H9 (cell line): ENCODE measurements around the gene MAGI1. TPM values are rescaled to one million over a fixed set of nuclear protein-coding genes. Genes with fewer than 3 reads are reported as not detected.

Experiments
- DNase-seq: peaks from one replicate; pipeline ENCODE4 v3.0.0-alpha.2; 2017
- H2AFZ ChIP-seq: one replicate; pipeline ENCODE4 v1.6.1; 2013; ENCODE audit warnings: mild to moderate bottlenecking, low read length, control low read depth, moderate library complexity
- H2AK5ac ChIP-seq: 2 replicates; pipeline ENCODE4 v1.6.1; 2013; ENCODE audit warnings: low read length, control low read depth, mixed read lengths; ENCODE audit not compliant: insufficient read length
- H2BK120ac ChIP-seq: one replicate; pipeline ENCODE4 v1.6.1; 2013; ENCODE audit warnings: low read depth, mild to moderate bottlenecking, low read length, control low read depth, inconsistent platforms; ENCODE audit not compliant: poor library complexity, severe bottlenecking
- H2BK12ac ChIP-seq: 2 replicates; pipeline ENCODE4 v1.6.1; 2013; ENCODE audit warnings: low read length, control low read depth, mixed read lengths, low read depth; ENCODE audit not compliant: insufficient read length
- H2BK15ac ChIP-seq: 2 replicates; pipeline ENCODE4 v1.6.1; 2013; ENCODE audit warnings: low read depth, low read length, control low read depth
- H2BK20ac ChIP-seq: one replicate; pipeline ENCODE4 v1.6.1; 2013; ENCODE audit warnings: low read depth, mild to moderate bottlenecking, low read length, control low read depth, inconsistent platforms; ENCODE audit not compliant: poor library complexity, severe bottlenecking
- H2BK5ac ChIP-seq: 2 replicates; pipeline ENCODE4 v1.6.1; 2013; ENCODE audit warnings: low read length, control low read depth, mixed read lengths; ENCODE audit not compliant: insufficient read length
- H3K14ac ChIP-seq: 2 replicates; pipeline ENCODE4 v1.6.1; 2013; ENCODE audit warnings: low read length, control low read depth; ENCODE audit not compliant: insufficient read depth
- H3K18ac ChIP-seq: 2 replicates; pipeline ENCODE4 v1.6.1; 2013; ENCODE audit warnings: low read depth, mild to moderate bottlenecking, mixed read lengths, low read length, control low read depth; ENCODE audit not compliant: insufficient read length
- H3K23ac ChIP-seq: 2 replicates; pipeline ENCODE4 v1.6.1; 2013; ENCODE audit warnings: low read length, control low read depth, mixed read lengths, low read depth; ENCODE audit not compliant: insufficient read length
- H3K23me2 ChIP-seq: 2 replicates; pipeline ENCODE4 v1.6.1; 2013; ENCODE audit warnings: low read depth, mild to moderate bottlenecking, mixed read lengths, low read length, control low read depth; ENCODE audit not compliant: insufficient read length, poor library complexity, severe bottlenecking
- H3K27ac ChIP-seq: 2 replicates; pipeline ENCODE4 v1.5.1; 2013; ENCODE audit warnings: low read length, control low read depth, mixed read lengths, low read depth; ENCODE audit not compliant: insufficient read length
- H3K27me3 ChIP-seq: 2 replicates; pipeline ENCODE4 v1.6.1; 2013; ENCODE audit warnings: low read length, control low read depth, inconsistent platforms; ENCODE audit not compliant: insufficient read depth
- H3K4ac ChIP-seq: 2 replicates; pipeline ENCODE4 v1.6.1; 2013; ENCODE audit warnings: low read depth, mild to moderate bottlenecking, control low read depth, inconsistent platforms, low read length, moderate library complexity
- H3K4me1 ChIP-seq: 2 replicates; pipeline ENCODE4 v1.6.1; 2013; ENCODE audit warnings: low read length, control low read depth, inconsistent platforms; ENCODE audit not compliant: insufficient read depth
- H3K4me2 ChIP-seq: 2 replicates; pipeline ENCODE4 v1.6.1; 2013; ENCODE audit warnings: low read length, control low read depth, mixed read lengths; ENCODE audit not compliant: insufficient read length, insufficient read depth
- H3K56ac ChIP-seq: 2 replicates; pipeline ENCODE4 v1.6.1; 2013; ENCODE audit warnings: low read depth, mild to moderate bottlenecking, mixed read lengths, low read length, control low read depth; ENCODE audit not compliant: insufficient read length
- H3K79me1 ChIP-seq: 2 replicates; pipeline ENCODE4 v1.6.1; 2013; ENCODE audit warnings: low read depth, mild to moderate bottlenecking, moderate library complexity, low read length, control low read depth, inconsistent platforms; ENCODE audit not compliant: insufficient read depth, poor library complexity, severe bottlenecking
- H3K79me2 ChIP-seq: 2 replicates; pipeline ENCODE4 v1.6.1; 2013; ENCODE audit warnings: low read length, control low read depth, inconsistent platforms; ENCODE audit not compliant: insufficient read depth
- H3K9ac ChIP-seq: 2 replicates; pipeline ENCODE4 v1.6.1; 2013; ENCODE audit warnings: low read length, control low read depth, mixed read lengths; ENCODE audit not compliant: insufficient read length; ENCODE audit errors: extremely low read depth
- H3K9me3 ChIP-seq: one replicate; pipeline ENCODE4 v1.6.1; 2013; ENCODE audit warnings: low read depth, low read length, inconsistent platforms; ENCODE audit not compliant: control insufficient read depth
- H3T11ph ChIP-seq: one replicate; pipeline ENCODE4 v1.6.1; 2013; ENCODE audit warnings: mild to moderate bottlenecking, low read length, control low read depth, inconsistent platforms
- H4K20me1 ChIP-seq: one replicate; pipeline ENCODE4 v1.6.1; 2013; ENCODE audit not compliant: control insufficient read depth, insufficient read length, insufficient read depth
- H4K5ac ChIP-seq: 2 replicates; pipeline ENCODE4 v1.6.1; 2013; ENCODE audit warnings: low read depth, mild to moderate bottlenecking, mixed read lengths, low read length, control low read depth; ENCODE audit not compliant: insufficient read length
- H4K8ac ChIP-seq: replicated peaks from 2 replicates; pipeline ENCODE4 v1.6.1; 2013; ENCODE audit warnings: low read length, control low read depth, mixed read lengths, low read depth; ENCODE audit not compliant: insufficient read length
- H4K91ac ChIP-seq: 2 replicates; pipeline ENCODE4 v1.6.1; 2013; ENCODE audit warnings: low read depth, mild to moderate bottlenecking, moderate library complexity, mixed read lengths, low read length, control low read depth; ENCODE audit not compliant: insufficient read length
- H3K27ac Mint-ChIP-seq, 3 experiments: 2 replicates in 2 of 3; 3 replicates in 1 of 3; pipeline ENCODE4 v1.8.0; 2020 to 2021; ENCODE audit warnings: mixed read lengths in 3 of 3, mild to moderate bottlenecking in 1 of 3, moderate library complexity in 1 of 3
- H3K27me3 Mint-ChIP-seq: 2 replicates; pipeline ENCODE4 v1.8.0; 2021; ENCODE audit warnings: low read depth, mild to moderate bottlenecking, moderate library complexity, mixed read lengths
- H3K36me3 Mint-ChIP-seq, 3 experiments: 2 replicates in 2 of 3; 3 replicates in 1 of 3; pipeline ENCODE4 v1.8.0; 2020 to 2021; ENCODE audit warnings: low read depth in 3 of 3, mixed read lengths in 3 of 3; ENCODE audit not compliant: insufficient read depth in 1 of 3
- H3K4me1 Mint-ChIP-seq, 2 experiments: 2 replicates each; pipeline ENCODE4 v1.8.0; 2020; ENCODE audit warnings: mixed read lengths in 2 of 2
- H3K4me3 Mint-ChIP-seq, 2 experiments: 2 replicates in 1 of 2; 3 replicates in 1 of 2; pipeline ENCODE4 v1.8.0; 2020 to 2021; ENCODE audit warnings: mild to moderate bottlenecking in 2 of 2, mixed read lengths in 2 of 2, moderate library complexity in 1 of 2
- H3K9me3 Mint-ChIP-seq, 2 experiments: 2 replicates in 1 of 2; 3 replicates in 1 of 2; pipeline ENCODE4 v1.8.0; 2020; ENCODE audit warnings: mild to moderate bottlenecking in 2 of 2, mixed read lengths in 2 of 2, moderate library complexity in 1 of 2
- CTCF ChIP-seq: fragments of 200-600 bp; sonication (generic); conservative IDR thresholded peaks from 3 replicates; pipeline ENCODE4 v1.8.0; 2021; ENCODE audit warnings: antibody characterized with exemption, mild to moderate bottlenecking
- WGBS: extraction: QIAGEN DNeasy Blood & Tissue Kit; methylation state at CpG from one replicate; pipeline ENCODE4 v1.1.7; 2013; ENCODE audit warnings: missing lambda C conversion rate, low lambda C conversion rate, mixed read lengths; ENCODE audit not compliant: insufficient read length; ENCODE audit errors: extremely low coverage; 5-methylcytosine and 5-hydroxymethylcytosine counted together
- total RNA-seq: library from RNA; stranded (reverse); gene quantifications from 2 replicates; pipeline ENCODE4 v1.2.1, GENCODE V29; 2021

The MAGI1 gene
- total RNA-seq, 1 experiment from 2014 or later: 65.7 TPM

- no peaks in the 10 kb centered on the region for H4K20me1 ChIP-seq
- peaks cover 5% of the 10 kb centered on the region; the same call in 1 of the 2 replicates for H3K79me2 ChIP-seq
- H2BK15ac ChIP-seq: no peak overlapping the region
- H3K14ac ChIP-seq: no peak overlapping the region
- no peak overlapping the region for H3K56ac ChIP-seq
- no peak overlapping the region for H3K4me2 ChIP-seq
- H3K27me3 ChIP-seq: no peaks in the 10 kb centered on the region
- H3T11ph ChIP-seq: no peak overlapping the region
- TF ChIP-seq CTCF: no peak
- no peak overlapping the region for H4K5ac ChIP-seq
- no peak overlapping the region for H3K9ac ChIP-seq
- H2BK5ac ChIP-seq: no peak overlapping the region
- peaks cover 8% of the 10 kb centered on the region; the same call in 1 of the 2 replicates for H3K4me1 ChIP-seq
- no peak overlapping the region for H4K8ac ChIP-seq
- no peak overlapping the region for H4K91ac ChIP-seq
- Mint-ChIP-seq H3K27me3 (no peaks in the 10 kb centered on the region), H3K27ac (peak overlapping the region in 2 of 3 experiments; percentile 42; a peak in 2 of 7 replicates), H3K4me3 (no peak overlapping the region), H3K9me3 (no peaks in the 10 kb centered on the region), H3K4me1 (peaks cover 43 to 52% of the 10 kb centered on the region in 2 experiments), H3K36me3 (peaks cover 0 to 6% (median 4%) of the 10 kb centered on the region in 3 experiments; a peak in 3 of 7 replicates)
- no peaks in the 10 kb centered on the region for H3K23me2 ChIP-seq
- no peak overlapping the region for H3K18ac ChIP-seq
- no peaks in the 10 kb centered on the region for H3K9me3 ChIP-seq
- H3K79me1 ChIP-seq: no peaks in the 10 kb centered on the region
- no peak overlapping the region for H2AK5ac ChIP-seq
- no peak overlapping the region for H3K27ac ChIP-seq
- no peak overlapping the region for H2BK120ac ChIP-seq
- H3K4ac ChIP-seq: no peak overlapping the region
- no peak overlapping the region for H3K23ac ChIP-seq
- no peak overlapping the region for H2BK20ac ChIP-seq
- no peak overlapping the region for H2BK12ac ChIP-seq
- H2AFZ ChIP-seq: no peak overlapping the region
- WGBS: no CpG with 5 or more reads among the region's 11 CpGs
- no peak for DNase-seq
These were observed 42.1 kb downstream of the MAGI1 start for GRCh38 chr3:65996589-65996988.
